Epithelial cell of esophagus (primary cell): Measurements from ENCODE around the gene CDKL1.

Experiments used
- DNase-seq: peaks from one replicate; pipeline ENCODE4 v3.0.0; 2010; ENCODE audit warnings: low read depth
- H3K4me3 ChIP-seq: 2 replicates; pipeline ENCODE4 v1.5.1; 2011; ENCODE audit warnings: mild to moderate bottlenecking, low read length, control low read depth
- CTCF ChIP-seq: IDR thresholded peaks from 2 replicates; pipeline ENCODE4 v1.5.1; 2011; ENCODE audit warnings: low read depth, mild to moderate bottlenecking, low read length, control low read depth, inconsistent platforms; ENCODE audit not compliant: insufficient read depth; ENCODE audit errors: missing control alignments

CDKL1 gene

GRCh38 chr14:50350975-50351374 is 45.7 kb downstream of the CDKL1 start:
- no peak for DNase-seq
- H3K4me3 ChIP-seq = no peak overlapping the region
- no peak for TF ChIP-seq CTCF

- H3K4me3 ChIP-seq = no peak overlapping the region
- TF ChIP-seq CTCF = no peak
- DNase-seq = no peak
Measured at GRCh38 chr14:50348933-50349332, 47.7 kb downstream of the CDKL1 start.

- DNase-seq = peak; percentile 90
- no peak overlapping the region for H3K4me3 ChIP-seq
- TF ChIP-seq CTCF = no peak
Measured at GRCh38 chr14:50347521-50347920, 49.2 kb downstream of the CDKL1 start.

GRCh38 chr14:50345846-50346422 is 50.7 kb downstream of the CDKL1 start:
- TF ChIP-seq CTCF = no peak
- H3K4me3 ChIP-seq = no peak overlapping the region
- DNase-seq = no peak

GRCh38 chr14:50344876-50345563 is 51.7 kb downstream of the CDKL1 start:
- no peak for TF ChIP-seq CTCF
- no peak for DNase-seq

GRCh38 chr14:50344116-50344775 is 52.4 kb downstream of the CDKL1 start:
- no peak overlapping the region for H3K4me3 ChIP-seq
- peak; percentile 80 for DNase-seq
- TF ChIP-seq CTCF = no peak

More at GRCh38 chr14:50344876-50345563, 51.7 kb downstream of the CDKL1 start:
- no peak overlapping the region for H3K4me3 ChIP-seq
